ENCODE data around the gene VASP. TPM values are rescaled to one million over a fixed set of nuclear protein-coding genes. Genes with fewer than 3 reads are reported as not detected.

VASP gene
- total and polyA plus RNA-seq, 2 of the 13 experiments (the other 11 are each of a cell fraction or from before 2014, with no cell fraction given), result 41.8 to 67.1 TPM

DNA sequence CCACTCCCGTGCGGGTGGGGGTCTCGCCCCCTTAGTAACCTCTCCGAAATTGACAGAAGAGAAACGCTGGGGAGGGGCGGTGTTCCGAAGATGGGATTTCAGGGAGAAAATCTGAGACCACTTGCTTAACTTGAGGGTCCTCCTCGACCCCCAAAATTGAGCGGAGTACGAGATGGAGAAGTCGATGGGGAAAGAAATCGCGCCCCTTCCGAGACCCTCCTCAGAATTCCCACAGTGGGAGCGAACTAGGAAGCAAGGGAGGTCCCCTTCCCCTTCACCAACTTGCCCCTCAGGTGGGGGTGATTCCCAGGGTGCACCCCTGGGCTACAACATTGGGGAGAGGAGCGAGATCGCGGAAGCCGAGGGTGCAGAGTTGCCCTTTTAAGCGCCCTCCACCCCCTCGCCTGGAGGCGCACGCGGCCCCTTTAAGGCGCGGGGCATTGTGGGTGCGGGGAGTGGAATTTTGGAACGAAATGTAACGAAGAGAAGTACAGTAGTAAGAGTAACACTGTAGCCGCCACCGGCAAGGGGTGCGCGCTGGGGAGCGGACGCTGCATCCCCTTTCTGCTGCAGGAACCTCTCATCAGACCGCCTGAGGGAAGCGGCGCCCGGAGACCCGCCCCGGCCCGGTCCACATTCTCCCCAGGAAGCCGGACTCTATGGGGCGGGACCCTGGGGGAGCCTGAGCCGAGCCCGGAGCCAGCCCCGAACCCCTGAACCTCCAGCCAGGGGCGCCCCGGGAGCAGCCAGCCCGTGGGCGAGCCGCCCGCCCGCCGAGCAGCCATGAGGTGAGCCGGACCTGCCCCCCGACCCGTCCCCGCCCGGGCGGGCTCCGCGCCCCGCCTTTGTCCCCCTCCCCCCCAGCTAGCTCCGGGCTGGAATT lies at the start of gene VASP (continued):
- TF ChIP-seq POLR2AphosphoS5 (IDR thresholded peaks at IDR 0.05; ENCODE audit: low read depth, low read length), result peak; percentile 89
- TF ChIP-seq ZNF484 (CRISPR knock-in tag; IDR thresholded peaks at IDR 0.05; ENCODE audit: borderline replicate concordance, low read depth), result no peak
- peak; percentile 76 to 84; a peak in 3 of 4 replicates for TF ChIP-seq HMGXB4 (CRISPR knock-in tag; IDR thresholded peaks at IDR 0.05; ENCODE audit: borderline replicate concordance in 1 of 2, low read depth in 1 of 2)
- TF ChIP-seq, protein P1, sequence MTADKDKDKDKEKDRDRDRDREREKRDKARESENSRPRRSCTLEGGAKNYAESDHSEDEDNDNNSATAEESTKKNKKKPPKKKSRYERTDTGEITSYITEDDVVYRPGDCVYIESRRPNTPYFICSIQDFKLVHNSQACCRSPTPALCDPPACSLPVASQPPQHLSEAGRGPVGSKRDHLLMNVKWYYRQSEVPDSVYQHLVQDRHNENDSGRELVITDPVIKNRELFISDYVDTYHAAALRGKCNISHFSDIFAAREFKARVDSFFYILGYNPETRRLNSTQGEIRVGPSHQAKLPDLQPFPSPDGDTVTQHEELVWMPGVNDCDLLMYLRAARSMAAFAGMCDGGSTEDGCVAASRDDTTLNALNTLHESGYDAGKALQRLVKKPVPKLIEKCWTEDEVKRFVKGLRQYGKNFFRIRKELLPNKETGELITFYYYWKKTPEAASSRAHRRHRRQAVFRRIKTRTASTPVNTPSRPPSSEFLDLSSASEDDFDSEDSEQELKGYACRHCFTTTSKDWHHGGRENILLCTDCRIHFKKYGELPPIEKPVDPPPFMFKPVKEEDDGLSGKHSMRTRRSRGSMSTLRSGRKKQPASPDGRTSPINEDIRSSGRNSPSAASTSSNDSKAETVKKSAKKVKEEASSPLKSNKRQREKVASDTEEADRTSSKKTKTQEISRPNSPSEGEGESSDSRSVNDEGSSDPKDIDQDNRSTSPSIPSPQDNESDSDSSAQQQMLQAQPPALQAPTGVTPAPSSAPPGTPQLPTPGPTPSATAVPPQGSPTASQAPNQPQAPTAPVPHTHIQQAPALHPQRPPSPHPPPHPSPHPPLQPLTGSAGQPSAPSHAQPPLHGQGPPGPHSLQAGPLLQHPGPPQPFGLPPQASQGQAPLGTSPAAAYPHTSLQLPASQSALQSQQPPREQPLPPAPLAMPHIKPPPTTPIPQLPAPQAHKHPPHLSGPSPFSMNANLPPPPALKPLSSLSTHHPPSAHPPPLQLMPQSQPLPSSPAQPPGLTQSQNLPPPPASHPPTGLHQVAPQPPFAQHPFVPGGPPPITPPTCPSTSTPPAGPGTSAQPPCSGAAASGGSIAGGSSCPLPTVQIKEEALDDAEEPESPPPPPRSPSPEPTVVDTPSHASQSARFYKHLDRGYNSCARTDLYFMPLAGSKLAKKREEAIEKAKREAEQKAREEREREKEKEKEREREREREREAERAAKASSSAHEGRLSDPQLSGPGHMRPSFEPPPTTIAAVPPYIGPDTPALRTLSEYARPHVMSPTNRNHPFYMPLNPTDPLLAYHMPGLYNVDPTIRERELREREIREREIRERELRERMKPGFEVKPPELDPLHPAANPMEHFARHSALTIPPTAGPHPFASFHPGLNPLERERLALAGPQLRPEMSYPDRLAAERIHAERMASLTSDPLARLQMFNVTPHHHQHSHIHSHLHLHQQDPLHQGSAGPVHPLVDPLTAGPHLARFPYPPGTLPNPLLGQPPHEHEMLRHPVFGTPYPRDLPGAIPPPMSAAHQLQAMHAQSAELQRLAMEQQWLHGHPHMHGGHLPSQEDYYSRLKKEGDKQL (CRISPR knock-in tag; IDR thresholded peaks at IDR 0.05; ENCODE audit: low read depth), result no peak
- no peak for TF ChIP-seq TEAD2 (CRISPR knock-in tag; IDR thresholded peaks at IDR 0.05)
- no peak for TF ChIP-seq ZNF580 (CRISPR knock-in tag; IDR thresholded peaks at IDR 0.05; ENCODE audit: borderline replicate concordance, low read depth)
- TF ChIP-seq, protein P2, sequence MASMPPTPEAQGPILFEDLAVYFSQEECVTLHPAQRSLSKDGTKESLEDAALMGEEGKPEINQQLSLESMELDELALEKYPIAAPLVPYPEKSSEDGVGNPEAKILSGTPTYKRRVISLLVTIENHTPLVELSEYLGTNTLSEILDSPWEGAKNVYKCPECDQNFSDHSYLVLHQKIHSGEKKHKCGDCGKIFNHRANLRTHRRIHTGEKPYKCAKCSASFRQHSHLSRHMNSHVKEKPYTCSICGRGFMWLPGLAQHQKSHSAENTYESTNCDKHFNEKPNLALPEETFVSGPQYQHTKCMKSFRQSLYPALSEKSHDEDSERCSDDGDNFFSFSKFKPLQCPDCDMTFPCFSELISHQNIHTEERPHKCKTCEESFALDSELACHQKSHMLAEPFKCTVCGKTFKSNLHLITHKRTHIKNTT (CRISPR knock-in tag; IDR thresholded peaks at IDR 0.05), result no peak
- TF ChIP-seq ZNF234 (CRISPR knock-in tag; conservative IDR thresholded peaks at IDR 0.05), result no peak
- TF ChIP-seq ZNF577 (CRISPR knock-in tag; IDR thresholded peaks at IDR 0.05; ENCODE audit: borderline replicate concordance, low read depth), result no peak
- no peak for TF ChIP-seq TOPORS (CRISPR knock-in tag; IDR thresholded peaks at IDR 0.05)
- TF ChIP-seq ZC3H13 (CRISPR knock-in tag; IDR thresholded peaks at IDR 0.05), result peak; percentile 52; the same call in 1 of the 2 replicates
- no peak for TF ChIP-seq TRAFD1 (CRISPR knock-in tag; IDR thresholded peaks at IDR 0.05; ENCODE audit: borderline replicate concordance)
- TF ChIP-seq ZNF709 (CRISPR knock-in tag; IDR thresholded peaks at IDR 0.05), result no peak
- TF ChIP-seq SPEN (CRISPR knock-in tag; IDR thresholded peaks at IDR 0.05; ENCODE audit: low read depth), result peak; percentile 73
- TF ChIP-seq CCDC6 (CRISPR knock-in tag; IDR thresholded peaks at IDR 0.05), result no peak
- no peak for TF ChIP-seq GABPA (IDR thresholded peaks at IDR 0.05; ENCODE audit: low read depth, low read length)
- TF ChIP-seq GABPA (CRISPR knock-in tag; IDR thresholded peaks at IDR 0.05; ENCODE audit: low read depth), result peak; percentile 62
